Calu3 (cell line): ENCODE results near the gene TUFM. TPM values are rescaled to one million over a fixed set of nuclear protein-coding genes. Genes with fewer than 3 reads are reported as not detected.

Experiments
- BruUV-seq: library from RNA; stranded (reverse); fragments of 400-500 nt; replicated peaks from 2 replicates; lab custom pipeline; 2021; lab: Mats Ljungman, UMichigan
- CTCF ChIA-PET: fragments of 300-600 bp; sonication (Branson Sonifier 250); formaldehyde crosslinking; loops from one replicate; lab custom pipeline; 2022; ENCODE audit warnings: antibody characterized with exemption; lab: Charles Lee
- DNase-seq: peaks from one replicate; pipeline ENCODE4 v3.0.0; 2022
- H3K27ac Mint-ChIP-seq: one replicate; pipeline ENCODE4 v1.8.0; 2022; ENCODE audit warnings: mixed read lengths; ENCODE audit not compliant: unreplicated experiment
- H3K27me3 Mint-ChIP-seq: one replicate; pipeline ENCODE4 v1.8.0; 2022; ENCODE audit warnings: mixed read lengths; ENCODE audit not compliant: unreplicated experiment
- H3K36me3 Mint-ChIP-seq: one replicate; pipeline ENCODE4 v1.8.0; 2022; ENCODE audit warnings: mild to moderate bottlenecking, moderate library complexity, mixed read lengths; ENCODE audit not compliant: insufficient read depth, unreplicated experiment
- H3K4me1 Mint-ChIP-seq: one replicate; pipeline ENCODE4 v1.8.0; 2022; ENCODE audit warnings: mild to moderate bottlenecking, low read depth, mixed read lengths; ENCODE audit not compliant: unreplicated experiment
- H3K4me3 Mint-ChIP-seq: one replicate; pipeline ENCODE4 v1.8.0; 2022; ENCODE audit warnings: mild to moderate bottlenecking, low read depth, moderate library complexity, mixed read lengths; ENCODE audit not compliant: unreplicated experiment
- H3K9me3 Mint-ChIP-seq: one replicate; pipeline ENCODE4 v1.8.0; 2022; ENCODE audit warnings: low read depth, mixed read lengths; ENCODE audit not compliant: unreplicated experiment
- intact Hi-C: fragments of 100-400 bp; cut with micrococcal nuclease; formaldehyde crosslinking; loops from one replicate; pipeline ENCODE4 v1.10.0; 2022; ENCODE audit not compliant: unreplicated experiment
- total RNA-seq: library from RNA; stranded (reverse); gene quantifications from 2 replicates; pipeline ENCODE4 v1.2.3, GENCODE V29; 2022
- TF ChIP-seq, protein P1 (sequence below): fragments of 200-600 bp; IDR thresholded peaks from one replicate; pipeline ENCODE4 v1.8.0; 2022; ENCODE audit warnings: antibody characterized with exemption; ENCODE audit not compliant: unreplicated experiment

TUFM gene
- total RNA-seq, 1 experiment from 2014 or later = 273 TPM

DNA sequence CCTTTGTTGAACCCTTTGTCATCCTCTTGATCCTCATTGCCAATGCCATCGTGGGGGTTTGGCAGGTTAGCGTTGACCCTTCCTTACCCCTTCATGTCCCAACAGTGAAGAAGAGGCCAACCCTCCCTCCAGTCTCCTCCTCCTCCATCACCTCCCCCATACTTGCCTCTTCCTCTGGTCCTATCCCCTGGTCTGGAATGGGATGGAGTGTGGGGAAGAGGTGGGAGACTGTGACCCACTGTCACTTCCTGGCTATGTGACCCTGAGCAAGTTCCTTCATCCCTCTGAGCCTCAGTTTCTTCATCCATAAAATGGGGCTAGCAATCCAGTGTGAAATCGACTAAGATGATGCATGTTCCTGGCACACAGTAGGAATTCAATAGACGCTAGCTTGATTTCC lies 34.8 kb upstream of the TUFM start:
- TF ChIP-seq, protein P1, sequence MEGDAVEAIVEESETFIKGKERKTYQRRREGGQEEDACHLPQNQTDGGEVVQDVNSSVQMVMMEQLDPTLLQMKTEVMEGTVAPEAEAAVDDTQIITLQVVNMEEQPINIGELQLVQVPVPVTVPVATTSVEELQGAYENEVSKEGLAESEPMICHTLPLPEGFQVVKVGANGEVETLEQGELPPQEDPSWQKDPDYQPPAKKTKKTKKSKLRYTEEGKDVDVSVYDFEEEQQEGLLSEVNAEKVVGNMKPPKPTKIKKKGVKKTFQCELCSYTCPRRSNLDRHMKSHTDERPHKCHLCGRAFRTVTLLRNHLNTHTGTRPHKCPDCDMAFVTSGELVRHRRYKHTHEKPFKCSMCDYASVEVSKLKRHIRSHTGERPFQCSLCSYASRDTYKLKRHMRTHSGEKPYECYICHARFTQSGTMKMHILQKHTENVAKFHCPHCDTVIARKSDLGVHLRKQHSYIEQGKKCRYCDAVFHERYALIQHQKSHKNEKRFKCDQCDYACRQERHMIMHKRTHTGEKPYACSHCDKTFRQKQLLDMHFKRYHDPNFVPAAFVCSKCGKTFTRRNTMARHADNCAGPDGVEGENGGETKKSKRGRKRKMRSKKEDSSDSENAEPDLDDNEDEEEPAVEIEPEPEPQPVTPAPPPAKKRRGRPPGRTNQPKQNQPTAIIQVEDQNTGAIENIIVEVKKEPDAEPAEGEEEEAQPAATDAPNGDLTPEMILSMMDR = no peak
- DNase-seq = no peak
- Mint-ChIP-seq H3K9me3 (no peaks in the 10 kb centered on the region), H3K36me3 (peaks cover 56% of the 10 kb centered on the region), H3K4me1 (peaks cover 13% of the 10 kb centered on the region), H3K4me3 (peak overlapping the region; percentile 88), H3K27me3 (no peaks in the 10 kb centered on the region), H3K27ac (peak overlapping the region; percentile 68)
- BruUV-seq = no TSS peak
- CTCF ChIA-PET = interaction anchor here (0.7 kb wide), 1 partner anchor 46 kb away, joined by 3 read pairs; no protein-coding TSS in a partner anchor
- intact Hi-C loops = no loop called here

DNA sequence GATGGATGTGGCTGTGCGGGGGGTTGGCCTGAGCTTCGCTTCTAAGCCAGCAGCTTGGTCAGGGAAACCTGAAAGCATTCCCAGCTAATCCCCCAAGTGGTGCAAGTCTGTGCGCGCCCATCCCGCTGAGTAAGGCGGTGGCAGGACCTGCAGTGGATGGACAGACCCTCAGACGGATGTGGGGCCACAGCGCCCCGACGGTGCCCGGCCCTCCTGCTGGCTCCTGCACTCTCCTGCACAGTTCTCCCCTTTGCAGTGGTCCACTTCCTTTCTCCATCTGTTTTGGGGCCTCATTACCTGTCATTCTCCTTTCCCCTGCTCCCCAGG lies 34.4 kb upstream of the TUFM start:
- CTCF ChIA-PET = no interaction called here
- no TSS peak for BruUV-seq
- intact Hi-C loops = no loop called here
- DNase-seq = no peak
- Mint-ChIP-seq H3K27me3 (no peaks in the 10 kb centered on the region), H3K27ac (peak overlapping the region; percentile 68), H3K4me1 (peaks cover 13% of the 10 kb centered on the region), H3K36me3 (peaks cover 58% of the 10 kb centered on the region), H3K9me3 (no peaks in the 10 kb centered on the region), H3K4me3 (peak overlapping the region; percentile 88)
- TF ChIP-seq, protein P1 = no peak

DNA sequence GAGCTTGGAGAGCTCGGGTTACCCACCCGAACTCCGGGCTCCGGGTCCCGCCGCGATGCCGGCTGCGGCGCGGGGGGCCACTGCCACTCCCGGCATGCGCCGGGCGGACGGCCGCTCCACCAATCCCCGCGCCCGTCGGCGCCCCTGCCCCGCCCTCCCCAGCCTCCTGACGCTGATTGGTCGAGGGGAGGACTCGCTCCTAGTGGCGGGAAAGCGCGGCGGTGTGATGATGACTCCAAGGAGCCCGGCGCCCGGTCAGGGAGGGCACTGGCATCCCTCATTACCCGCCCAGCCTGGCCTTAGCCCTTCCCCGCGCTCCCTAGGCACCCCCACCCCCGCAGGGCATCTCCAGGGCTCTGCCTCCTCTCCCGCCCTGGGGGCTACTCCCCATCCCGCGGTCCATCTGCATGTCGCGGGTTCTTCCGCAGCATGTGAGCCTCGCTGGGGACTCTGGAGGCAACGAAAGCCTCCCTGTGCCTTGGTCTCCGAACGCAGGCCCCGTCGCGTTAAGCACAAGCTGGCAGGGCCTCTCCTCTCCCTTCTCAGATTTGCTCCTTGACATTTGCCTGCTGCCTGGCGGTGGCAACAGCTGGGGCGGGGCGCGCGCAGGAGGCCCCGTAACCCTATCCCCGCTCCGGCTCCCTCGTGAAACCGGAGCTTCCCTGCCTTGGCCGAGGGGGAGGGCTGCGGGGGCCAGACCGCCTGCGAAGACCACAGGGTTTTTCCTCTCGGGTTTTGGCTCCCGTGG lies 33.9 kb upstream of the TUFM start:
- Mint-ChIP-seq H3K4me1 (peaks cover 13% of the 10 kb centered on the region), H3K27me3 (no peaks in the 10 kb centered on the region), H3K9me3 (no peaks in the 10 kb centered on the region), H3K4me3 (peak overlapping the region; percentile 88), H3K27ac (peak overlapping the region; percentile 68), H3K36me3 (peaks cover 63% of the 10 kb centered on the region)
- CTCF ChIA-PET = interaction anchor here (1.0 kb wide), 1 partner anchor 20 kb away, joined by 3 read pairs; no protein-coding TSS in a partner anchor
- peak; percentile 84 for DNase-seq
- intact Hi-C loops = no loop called here
- TF ChIP-seq, protein P1 = no peak
- BruUV-seq = no TSS peak

DNA sequence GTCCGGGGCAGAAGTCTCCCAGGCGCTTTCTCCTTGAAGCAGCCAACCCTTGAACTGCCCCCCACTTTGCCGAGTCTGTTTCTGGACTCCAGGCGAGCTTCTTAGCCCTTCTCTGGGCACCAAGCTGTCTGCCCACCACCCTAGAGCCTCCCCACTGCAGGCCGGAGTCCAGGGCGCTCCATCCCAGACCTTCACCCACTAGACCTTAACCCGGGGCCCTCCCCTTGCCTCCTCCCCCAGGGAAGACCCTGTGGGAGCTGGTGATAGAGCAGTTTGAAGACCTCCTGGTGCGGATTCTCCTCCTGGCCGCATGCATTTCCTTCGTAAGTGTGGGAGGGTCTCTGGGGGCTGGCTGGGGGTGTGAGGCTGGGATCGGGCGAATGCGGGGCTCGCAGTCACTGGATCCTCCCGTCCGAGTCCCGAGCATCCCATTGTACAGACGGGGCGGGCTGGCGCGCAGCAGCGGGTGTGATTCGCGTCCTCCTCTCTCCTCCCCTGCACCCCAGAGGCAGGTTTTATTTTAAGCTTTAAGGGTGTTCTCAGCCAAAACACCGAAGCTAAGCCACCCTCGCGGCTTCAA lies 33.2 kb upstream of the TUFM start:
- H3K4me1 Mint-ChIP-seq = peaks cover 13% of the 10 kb centered on the region
- H3K4me3 Mint-ChIP-seq = peak overlapping the region; percentile 88
- TF ChIP-seq, protein P1 = no peak
- BruUV-seq = TSS peak; percentile 49
- intact Hi-C loops = no loop called here
- CTCF ChIA-PET = interaction anchor here (0.7 to 1.0 kb wide), 2 partner anchors 21 to 60 kb away, joined by 3 to 10 read pairs; no protein-coding TSS in a partner anchor
- DNase-seq = no peak
- no peaks in the 10 kb centered on the region for H3K9me3 Mint-ChIP-seq
- H3K27me3 Mint-ChIP-seq = no peaks in the 10 kb centered on the region
- H3K27ac Mint-ChIP-seq = peak overlapping the region; percentile 68
- peaks cover 68% of the 10 kb centered on the region for H3K36me3 Mint-ChIP-seq
